ENCODE results near the gene ADGRB2.

- TF ChIP-seq ZNF274 (IDR thresholded peaks at IDR 0.05; ENCODE audit: low read depth, low read length), result no peak
- TF ChIP-seq YY1 (IDR thresholded peaks at IDR 0.05; ENCODE audit: insufficient read depth, insufficient read length), result no peak
Observed at GRCh38 chr1:31748365-31748764, 15.8 kb downstream of the ADGRB2 start.
